HCT116 (cell line): ENCODE measurements around the gene WTAP.
"Not testable (repeated sequence)": the region's sequence is repeated elsewhere in the genome, so short reads cannot be mapped to it uniquely, and the experiment has no call there.

ENCODE experiments used
- CTCF ChIP-seq, 3 experiments: fragments of 200-600 bp in 1 of 3; sonication (generic) in 1 of 3; IDR thresholded peaks in 2 of 3; conservative IDR thresholded peaks in 1 of 3; 2 replicates each; pipeline ENCODE4 v1.5.1; 2012 to 2017; ENCODE audit warnings: low read depth in 2 of 3, low read length in 2 of 3, antibody characterized with exemption in 1 of 3, borderline replicate concordance in 1 of 3, control low read depth in 1 of 3, mild to moderate bottlenecking in 1 of 3, mixed read lengths in 1 of 3, mixed run types in 1 of 3, moderate library complexity in 1 of 3; ENCODE audit not compliant: insufficient read depth in 1 of 3
- EZH2 ChIP-seq: fragments of 200-600 bp; sonication (generic); IDR thresholded peaks from 2 replicates; pipeline ENCODE4 v1.6.1; 2017; ENCODE audit warnings: antibody characterized with exemption, mixed run types
- FOSL1 ChIP-seq: IDR thresholded peaks from 2 replicates; pipeline ENCODE4 v1.6.1; 2012; ENCODE audit warnings: low read depth
- POLR2A ChIP-seq: IDR thresholded peaks from 2 replicates; pipeline ENCODE4 v1.7.0; 2011; ENCODE audit warnings: borderline replicate concordance; ENCODE audit not compliant: insufficient read depth, insufficient read length; ENCODE audit errors: extremely low read depth
- POLR2AphosphoS5 ChIP-seq: IDR thresholded peaks from 2 replicates; pipeline ENCODE4 v1.6.1; 2011; ENCODE audit warnings: mild to moderate bottlenecking, low read depth, low read length, moderate library complexity
- REST ChIP-seq: IDR thresholded peaks from 2 replicates; pipeline ENCODE4 v1.6.1; 2012; ENCODE audit warnings: low read depth
- YY1 ChIP-seq: IDR thresholded peaks from 2 replicates; pipeline ENCODE4 v1.6.1; 2011; ENCODE audit warnings: low read length, low read depth, moderate library complexity, mild to moderate bottlenecking; ENCODE audit not compliant: insufficient replicate concordance; ENCODE audit errors: extremely low read depth
- ZNF274 ChIP-seq: fragments of 200-500 bp; sonication (Bioruptor generic); IDR thresholded peaks from 2 replicates; pipeline ENCODE4 v1.6.1; 2014; ENCODE audit warnings: mild to moderate bottlenecking, low read depth, low read length, inconsistent platforms

- not testable (repeated sequence) for TF ChIP-seq CTCF (IDR thresholded peaks at IDR 0.05 in 2 of 3, conservative IDR thresholded peaks at IDR 0.05 in 1 of 3; ENCODE audit: borderline replicate concordance in 1 of 3, insufficient read depth in 1 of 3, low read depth in 2 of 3, low read length in 2 of 3); POLR2A; YY1; POLR2AphosphoS5; REST; EZH2; FOSL1; ZNF274
These were observed 14.9 kb upstream of the WTAP start for GRCh38 chr6:159712389-159712788.
